Neural cell (in vitro differentiated cells): ENCODE measurements around the gene FGFR1OP2. TPM values are rescaled to one million over a fixed set of nuclear protein-coding genes. Genes with fewer than 3 reads are reported as not detected.

ENCODE experiments used
- H2AFZ ChIP-seq: fragments of 200-600, 300-800 bp; sonication (generic), shearing (Covaris generic); 2 replicates; pipeline ENCODE4 v1.6.0; 2014; ENCODE audit warnings: low read depth, mild to moderate bottlenecking, antibody characterized with exemption, low read length, moderate library complexity
- H3F3A ChIP-seq: fragments of 200-600 bp; shearing (Covaris generic); 2 replicates; pipeline ENCODE4 v1.6.1; 2016; ENCODE audit warnings: mild to moderate bottlenecking, moderate library complexity, mixed read lengths, antibody characterized with exemption, low read length; ENCODE audit not compliant: insufficient read depth, poor library complexity, severe bottlenecking
- H3K27ac ChIP-seq: fragments of 200-600, 300-800 bp; sonication (generic), shearing (Covaris generic); 2 replicates; pipeline ENCODE4 v1.5.1; 2014; ENCODE audit warnings: mild to moderate bottlenecking, low read length, moderate library complexity
- H3K27me3 ChIP-seq: fragments of 300-800, 200-600 bp; sonication (generic), shearing (Covaris generic); 2 replicates; pipeline ENCODE4 v1.6.0; 2014; ENCODE audit warnings: mild to moderate bottlenecking, low read depth, low read length, moderate library complexity; ENCODE audit not compliant: insufficient read depth
- H3K36me3 ChIP-seq: fragments of 300-800, 200-600 bp; sonication (generic), shearing (Covaris generic); 2 replicates; pipeline ENCODE4 v1.5.1; 2014; ENCODE audit warnings: mild to moderate bottlenecking, antibody characterized with exemption, low read length, moderate library complexity; ENCODE audit not compliant: insufficient read depth
- H3K4me2 ChIP-seq: fragments of 300-800, 200-600 bp; sonication (generic), shearing (Covaris generic); 2 replicates; pipeline ENCODE4 v1.6.0; 2014; ENCODE audit warnings: mild to moderate bottlenecking, low read length
- H3K4me3 ChIP-seq: fragments of 300-800, 200-600 bp; sonication (generic), shearing (Covaris generic); 2 replicates; pipeline ENCODE4 v1.5.1; 2014; ENCODE audit warnings: mild to moderate bottlenecking, low read length, moderate library complexity
- H3K79me2 ChIP-seq: fragments of 200-600 bp; shearing (Covaris generic); replicated peaks from 2 replicates; pipeline ENCODE4 v1.6.0; 2014; ENCODE audit warnings: mild to moderate bottlenecking, low read length, moderate library complexity; ENCODE audit not compliant: insufficient read depth
- H3K9ac ChIP-seq: fragments of 300-800, 200-600 bp; sonication (generic), shearing (Covaris generic); 2 replicates; pipeline ENCODE4 v1.6.1; 2016; ENCODE audit warnings: mild to moderate bottlenecking, low read length, mixed read lengths
- H3K9me2 ChIP-seq: fragments of 200-600 bp; shearing (Covaris generic); 2 replicates; pipeline ENCODE4 v1.6.1; 2016; ENCODE audit warnings: mild to moderate bottlenecking, low read length, mixed read lengths; ENCODE audit not compliant: insufficient read depth
- H3K9me3 ChIP-seq: fragments of 200-600, 300-800 bp; sonication (generic), shearing (Covaris generic); 2 replicates; pipeline ENCODE4 v1.6.1; 2016; ENCODE audit warnings: mild to moderate bottlenecking, mixed run types, low read length, moderate library complexity, mixed read lengths
- H4K20me1 ChIP-seq: fragments of 200-600 bp; shearing (Covaris generic); 2 replicates; pipeline ENCODE4 v1.6.1; 2016; ENCODE audit warnings: mild to moderate bottlenecking, mixed run types; ENCODE audit not compliant: insufficient read depth
- CTCF ChIP-seq: fragments of 450-650 bp; IDR thresholded peaks from 2 replicates; pipeline ENCODE4 v1.5.1; 2014; ENCODE audit warnings: antibody characterized with exemption, mild to moderate bottlenecking, moderate library complexity; ENCODE audit not compliant: poor library complexity, severe bottlenecking
- EP300 ChIP-seq: fragments of 450-650 bp; conservative IDR thresholded peaks from 2 replicates; pipeline ENCODE4 v1.6.1; 2014; ENCODE audit warnings: antibody characterized with exemption, mild to moderate bottlenecking, moderate library complexity; ENCODE audit not compliant: poor library complexity, severe bottlenecking
- EZH2 ChIP-seq: fragments of 200-600, 300-800 bp; shearing (Covaris generic), sonication (generic); IDR thresholded peaks from 2 replicates; pipeline ENCODE4 v1.6.1; 2014; ENCODE audit warnings: antibody characterized with exemption, low read length, borderline replicate concordance, mild to moderate bottlenecking; ENCODE audit not compliant: insufficient read depth, poor library complexity, severe bottlenecking
- MXI1 ChIP-seq: fragments of 450-650 bp; conservative IDR thresholded peaks from 2 replicates; pipeline ENCODE4 v1.6.1; 2014; ENCODE audit warnings: antibody characterized with exemption, mild to moderate bottlenecking; ENCODE audit not compliant: poor library complexity, severe bottlenecking
- POLR2AphosphoS5 ChIP-seq: IDR thresholded peaks from 2 replicates; pipeline ENCODE4 v1.6.1; 2012
- RAD21 ChIP-seq: fragments of 450-650 bp; conservative IDR thresholded peaks from 2 replicates; pipeline ENCODE4 v1.6.1; 2014; ENCODE audit warnings: antibody characterized with exemption, mild to moderate bottlenecking, moderate library complexity
- REST ChIP-seq: IDR thresholded peaks from 2 replicates; pipeline ENCODE4 v1.6.1; 2012; ENCODE audit warnings: borderline replicate concordance
- SMC3 ChIP-seq: fragments of 450-650 bp; conservative IDR thresholded peaks from 2 replicates; pipeline ENCODE4 v1.6.1; 2014; ENCODE audit warnings: antibody characterized with exemption, mild to moderate bottlenecking, moderate library complexity; ENCODE audit not compliant: poor library complexity
- TAF1 ChIP-seq: IDR thresholded peaks from 2 replicates; pipeline ENCODE4 v1.6.1; 2012; ENCODE audit warnings: low read depth
- polyA plus RNA-seq: library from polyadenylated mRNA; depleted of rRNA; stranded (reverse); fragments of >200 nt; gene quantifications from 2 replicates; pipeline ENCODE4 v1.2.3, GENCODE V29; 2014

Gene FGFR1OP2
- polyA plus RNA-seq, 1 donor from 2014 or later = 79.4 TPM

GRCh38 chr12:27003421-27004381, 65.4 kb downstream of the FGFR1OP2 start:
- Histone ChIP-seq H3K27ac (no peak overlapping the region), H2AFZ (no peak overlapping the region), H3K36me3 (no peaks in the 10 kb centered on the region), H3K27me3 (no peaks in the 10 kb centered on the region), H3K9me3 (no peaks in the 10 kb centered on the region), H3F3A (no peaks in the 10 kb centered on the region), H3K4me2 (no peak overlapping the region), H3K79me2 (no peaks in the 10 kb centered on the region), H3K9ac (no peak overlapping the region), H3K4me3 (no peak overlapping the region), H4K20me1 (no peaks in the 10 kb centered on the region), H3K9me2 (no peaks in the 10 kb centered on the region)
- TF ChIP-seq EZH2 (no peak), REST (no peak), CTCF (no peak), RAD21 (no peak), TAF1 (no peak), SMC3 (no peak), EP300 (no peak), POLR2AphosphoS5 (no peak), MXI1 (no peak)

- H3F3A ChIP-seq = no peaks in the 10 kb centered on the region
- H4K20me1 ChIP-seq = no peaks in the 10 kb centered on the region
- H3K27ac ChIP-seq = no peak overlapping the region
- no peak overlapping the region for H3K4me3 ChIP-seq
- no peak overlapping the region for H2AFZ ChIP-seq
- no peaks in the 10 kb centered on the region for H3K9me2 ChIP-seq
- TF ChIP-seq TAF1 (no peak), POLR2AphosphoS5 (no peak), RAD21 (no peak)
- no peaks in the 10 kb centered on the region for H3K27me3 ChIP-seq
- no peaks in the 10 kb centered on the region for H3K36me3 ChIP-seq
- H3K4me2 ChIP-seq = no peak overlapping the region
- H3K9ac ChIP-seq = no peak overlapping the region
- H3K9me3 ChIP-seq = no peaks in the 10 kb centered on the region
- H3K79me2 ChIP-seq = peaks cover 4% of the 10 kb centered on the region
Observed at GRCh38 chr12:27005495-27005894, 67.2 kb downstream of the FGFR1OP2 start.
